Esophagus muscularis mucosa (tissue), 4 donors: ENCODE results near the gene E2F4.

Source experiments
- CTCF ChIP-seq, 3 experiments: fragments of 200-600 bp in 2 of 3; fragments of 450-650 bp in 1 of 3; sonication (generic) in 2 of 3; IDR thresholded peaks; one replicate each; pipeline ENCODE4 v1.5.1; 2017 to 2019; ENCODE audit warnings: antibody characterized with exemption in 3 of 3, mild to moderate bottlenecking in 2 of 3, moderate library complexity in 1 of 3
- EP300 ChIP-seq: sonication (generic); formaldehyde crosslinking; IDR thresholded peaks from one replicate; pipeline ENCODE4 v1.6.1; 2017; ENCODE audit warnings: antibody characterized with exemption
- POLR2A ChIP-seq: fragments of 450-650 bp; IDR thresholded peaks from one replicate; pipeline ENCODE4 v1.6.1; 2017; ENCODE audit warnings: antibody characterized with exemption, moderate library complexity, mild to moderate bottlenecking, low read depth

GRCh38 chr16:67191411-67191994, 452 bp upstream of the E2F4 start:
- TF ChIP-seq CTCF (IDR thresholded peaks at IDR 0.05) (no peak), POLR2A (no peak), EP300 (no peak)
